ENCODE measurements around the gene ZC3H18. TPM values are rescaled to one million over a fixed set of nuclear protein-coding genes. Genes with fewer than 3 reads are reported as not detected.

The ZC3H18 gene
- total RNA-seq, 1 donor from 2014 or later: 12.0 TPM

- DNase-seq: no peak
Measured at GRCh38 chr16:88639231-88640038, 69.2 kb downstream of the ZC3H18 start.

- DNase-seq: no peak
Measured at GRCh38 chr16:88640039-88640495, 69.9 kb downstream of the ZC3H18 start.

GRCh38 chr16:88640498-88641247 lies 70.5 kb downstream of the ZC3H18 start:
- DNase-seq: no peak

- DNase-seq: no peak
Measured at GRCh38 chr16:88642881-88643643, 72.9 kb downstream of the ZC3H18 start.

- DNase-seq: no peak
Measured at GRCh38 chr16:88643644-88643932, 73.4 kb downstream of the ZC3H18 start.

- no peak for DNase-seq
Measured at GRCh38 chr16:88645455-88645854, 75.3 kb downstream of the ZC3H18 start.

GRCh38 chr16:88645941-88646340 lies 75.7 kb downstream of the ZC3H18 start:
- no peak for DNase-seq

- DNase-seq: no peak
Measured at GRCh38 chr16:88646345-88647034, 76.3 kb downstream of the ZC3H18 start.

- no peak for DNase-seq
Measured at GRCh38 chr16:88647178-88648070, 77.2 kb downstream of the ZC3H18 start.

GRCh38 chr16:88649195-88649923 lies 79.2 kb downstream of the ZC3H18 start:
- DNase-seq: no peak

GRCh38 chr16:88649924-88650748 lies 79.9 kb downstream of the ZC3H18 start:
- no peak for DNase-seq

GRCh38 chr16:88650749-88651275 lies 80.6 kb downstream of the ZC3H18 start, which contains the start of gene CYBA:
TSS of gene CYBA (minus strand) at chr16:88651053. CDS start at chr16:88651013, 40 bp downstream.
- DNase-seq: no peak

- no peak for DNase-seq
Measured at GRCh38 chr16:88651276-88651988, 81.2 kb downstream of the ZC3H18 start.

- DNase-seq: no peak
Measured at GRCh38 chr16:88651989-88652761, 82.0 kb downstream of the ZC3H18 start.

GRCh38 chr16:88652762-88653063 lies 82.5 kb downstream of the ZC3H18 start:
- no peak for DNase-seq

GRCh38 chr16:88653101-88653500 lies 82.9 kb downstream of the ZC3H18 start:
- DNase-seq: no peak

- DNase-seq: no peak
Measured at GRCh38 chr16:88653596-88654362, 83.6 kb downstream of the ZC3H18 start.
